B cell (primary cell): ENCODE measurements around the gene ESCO1.

Experiments
- CTCF ChIP-seq: fragments of 200-600 bp; IDR thresholded peaks from one replicate; pipeline ENCODE4 v1.8.0; 2022; ENCODE audit warnings: antibody characterized with exemption, mild to moderate bottlenecking
- EZH2 ChIP-seq: IDR thresholded peaks from 2 replicates; pipeline ENCODE4 v1.6.1; 2012; ENCODE audit warnings: borderline replicate concordance, low read depth, mild to moderate bottlenecking, moderate library complexity, low read length; ENCODE audit not compliant: insufficient read depth, poor library complexity, severe bottlenecking

GRCh38 chr18:21489919-21490495, 110.5 kb downstream of the ESCO1 start:
- TF ChIP-seq CTCF (no peak), EZH2 (no peak)
